ENCODE results near the gene RNF224.

RNF224 gene

DNA sequence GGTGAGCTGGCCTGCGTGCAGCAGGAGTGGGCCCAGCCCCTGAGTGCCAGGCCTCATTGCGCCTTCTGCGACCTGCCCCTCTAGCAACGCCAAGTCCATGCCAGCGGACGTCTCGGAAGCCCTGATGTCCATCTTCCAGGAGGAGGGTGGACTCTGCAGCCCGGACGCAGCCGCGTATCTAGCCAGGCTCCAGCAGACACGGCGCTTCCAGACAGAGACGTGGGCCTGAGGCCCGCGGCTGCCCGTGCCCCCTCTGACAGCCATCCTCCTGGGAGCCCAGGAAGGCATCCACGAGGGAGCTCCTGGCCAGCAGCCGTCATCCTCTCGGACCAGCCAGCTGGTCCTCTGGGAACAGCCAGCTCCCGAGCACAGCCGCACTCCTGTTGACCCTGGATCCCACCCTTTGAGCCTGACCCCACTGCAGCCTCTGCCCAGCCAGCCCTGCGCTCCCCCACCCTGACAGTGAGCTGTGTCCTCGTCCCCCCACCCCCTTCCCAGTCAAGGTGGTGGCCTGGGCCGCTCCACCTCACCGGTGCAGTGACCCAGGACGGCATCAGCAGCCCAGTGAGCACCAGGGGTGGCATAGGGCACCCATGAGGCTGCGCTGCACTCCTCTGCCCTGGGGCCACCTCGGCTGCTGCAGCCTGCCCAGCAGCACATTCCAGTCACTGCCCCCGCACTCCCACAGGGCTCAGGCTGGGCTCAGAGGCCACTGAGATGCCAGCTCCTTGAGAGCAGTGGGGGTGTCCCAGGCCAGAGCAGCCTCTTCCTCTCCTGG lies 10.9 kb upstream of the RNF224 start:
- DNase-seq = no peak

DNA sequence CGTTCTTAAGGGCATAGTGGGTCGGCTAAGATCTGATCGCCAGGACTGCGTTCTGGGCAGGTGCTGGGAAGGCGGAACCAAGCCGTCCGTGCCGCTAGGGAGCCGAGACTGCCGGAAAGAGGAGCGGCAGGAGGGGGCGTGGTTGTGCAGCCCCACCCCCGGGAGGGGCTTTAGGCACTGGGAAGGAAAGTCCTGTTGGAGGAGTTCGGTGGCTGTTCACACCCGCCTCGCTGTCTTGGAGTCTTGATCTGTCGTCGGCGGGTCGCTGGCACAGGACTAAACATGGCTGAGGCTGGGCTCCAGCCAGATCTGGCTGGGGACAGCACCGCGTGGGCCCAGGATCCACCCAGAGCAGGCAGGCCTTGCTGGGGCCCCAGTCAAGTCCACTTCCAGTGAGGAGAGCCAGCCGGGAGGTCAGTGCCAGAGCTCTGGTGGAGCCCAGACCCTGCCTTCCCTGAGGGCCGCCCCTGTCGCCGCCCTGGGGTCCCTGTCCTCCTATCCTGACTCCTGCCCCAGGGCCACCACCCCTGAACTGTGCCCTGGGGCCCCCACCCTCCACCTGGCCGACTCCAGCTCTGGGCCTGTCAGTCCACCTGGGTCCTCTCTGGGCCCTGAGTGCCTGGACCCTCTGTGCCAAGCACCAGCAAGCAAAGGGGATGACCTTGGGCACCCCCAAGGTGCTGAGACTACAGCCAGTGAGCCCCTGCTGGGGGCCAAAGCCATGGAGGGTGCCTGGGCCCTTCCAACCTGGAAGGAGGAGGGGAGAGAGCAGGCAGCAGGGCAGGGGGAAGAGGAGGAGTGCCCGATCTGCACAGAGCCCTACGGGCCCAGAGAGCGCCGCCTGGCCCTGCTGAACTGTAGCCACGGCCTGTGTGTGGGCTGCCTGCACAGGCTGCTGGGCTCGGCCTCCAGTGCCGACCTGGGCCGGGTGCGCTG lies 9.8 kb upstream of the RNF224 start:
- peak; percentile 65 for DNase-seq

DNA sequence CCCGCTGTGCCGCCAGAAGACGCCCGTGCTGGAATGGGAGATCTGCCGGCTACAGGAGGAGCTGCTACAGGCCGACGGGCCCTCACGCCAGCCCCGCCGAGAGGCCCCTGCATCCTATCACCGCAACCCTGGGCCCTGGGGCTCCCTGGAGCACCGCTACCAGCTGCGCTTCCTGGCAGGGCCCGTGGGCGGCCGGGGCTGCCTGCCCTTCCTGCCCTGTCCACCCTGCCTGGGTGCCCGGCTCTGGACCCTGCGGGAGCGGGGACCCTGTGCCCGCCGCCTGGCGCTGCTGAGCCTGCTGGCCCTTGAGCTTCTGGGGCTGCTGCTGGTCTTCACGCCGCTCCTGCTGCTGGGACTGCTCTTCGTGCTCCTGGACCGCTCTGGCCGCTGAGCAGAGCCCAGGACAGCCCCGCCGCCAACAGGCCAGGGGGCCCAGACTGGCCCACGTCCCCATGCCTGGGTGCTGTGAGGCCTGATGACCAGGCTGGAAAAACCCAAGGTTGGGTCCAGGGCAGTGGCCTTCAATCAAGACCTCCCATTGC lies 9.0 kb upstream of the RNF224 start:
- DNase-seq = no peak

DNA sequence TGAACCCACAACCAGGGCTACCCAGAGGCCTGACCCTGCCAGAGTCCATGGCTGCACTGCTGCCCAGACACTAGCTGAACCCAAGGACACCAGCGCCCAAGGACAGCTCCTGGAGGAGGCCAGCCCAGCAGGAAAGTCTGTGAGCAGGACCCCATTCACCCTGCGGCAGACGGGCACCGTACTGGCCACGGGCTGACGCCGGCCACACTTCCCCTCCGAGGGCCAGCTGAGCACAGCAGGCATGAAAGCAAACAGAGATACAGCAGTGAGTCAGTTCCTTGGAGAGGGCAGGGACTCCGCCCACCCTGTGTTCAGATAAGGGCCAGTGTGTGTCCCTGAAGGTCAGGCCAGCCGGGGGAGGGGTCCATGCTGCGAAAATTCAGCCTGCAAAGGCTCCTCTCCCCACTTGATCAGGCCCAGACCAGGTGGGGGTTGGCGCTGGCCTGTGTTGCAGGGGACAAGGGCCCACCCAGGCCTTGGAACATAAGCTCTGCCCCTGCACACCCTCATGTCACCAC lies 8.5 kb upstream of the RNF224 start:
- DNase-seq = no peak

DNA sequence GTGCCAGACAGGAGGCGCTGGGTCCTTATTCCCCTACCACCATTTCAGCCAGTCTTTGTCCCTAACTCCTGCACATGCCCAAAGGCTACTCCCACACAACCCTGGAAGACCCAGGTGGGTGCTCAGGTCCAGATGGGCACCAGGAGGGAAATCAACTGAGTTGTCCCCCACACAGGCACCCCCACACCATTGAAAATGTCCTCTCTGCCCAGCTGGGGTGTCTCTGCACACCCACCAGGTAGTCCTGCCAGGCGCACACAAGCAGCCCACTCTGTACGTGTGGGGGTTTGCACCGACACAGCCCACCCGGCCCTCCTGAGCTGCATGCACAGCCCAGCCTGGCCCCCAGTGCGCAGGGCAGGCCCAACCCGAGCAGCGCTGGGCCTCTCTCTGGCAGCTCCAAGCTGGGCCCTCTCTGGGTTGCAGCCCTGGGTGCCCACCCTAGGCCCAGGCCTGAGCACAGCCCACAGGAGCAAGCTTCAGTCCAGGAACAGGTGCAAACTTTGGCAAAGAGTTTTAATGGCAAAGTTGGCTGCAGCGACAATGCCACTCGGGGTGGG lies 7.5 kb upstream of the RNF224 start:
- DNase-seq = no peak

DNA sequence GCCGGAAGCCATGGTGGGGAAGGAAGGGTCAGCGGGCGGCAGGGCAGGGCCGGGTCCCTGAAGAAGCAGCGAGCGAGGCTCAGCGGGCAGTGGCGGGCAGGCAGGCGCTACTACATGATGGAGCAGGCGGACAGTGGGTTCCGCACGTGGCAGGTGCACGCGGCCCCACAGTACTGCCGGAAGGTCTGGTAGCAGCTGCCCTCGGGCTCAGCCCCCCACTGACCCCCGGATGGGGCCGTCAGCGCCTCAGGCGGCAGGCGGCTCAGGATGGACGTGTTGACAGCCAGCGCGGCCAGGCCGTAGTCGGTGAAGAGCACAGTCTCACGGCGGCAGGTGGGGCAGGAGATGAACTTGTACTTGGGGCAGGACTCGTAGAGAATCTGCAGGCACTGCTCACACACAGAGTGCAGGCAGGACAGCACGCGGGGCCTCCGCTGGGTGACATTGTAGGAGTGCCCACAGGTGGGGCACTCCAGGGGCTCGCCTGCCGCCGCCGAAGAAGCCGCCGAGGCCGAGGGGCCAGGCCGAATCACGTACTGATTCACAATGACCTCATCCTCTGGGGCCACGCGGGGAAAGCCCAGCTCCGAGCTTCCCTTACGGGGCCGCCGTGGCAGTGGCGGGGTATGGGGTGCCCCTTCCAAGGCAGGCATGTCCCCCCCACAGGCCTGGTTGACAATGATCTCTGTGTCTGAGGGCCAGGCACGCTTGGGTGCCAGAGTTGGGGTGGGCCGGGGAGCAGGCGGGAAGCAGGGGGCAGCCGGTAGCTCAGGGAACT lies 6.8 kb upstream of the RNF224 start:
- no peak for DNase-seq

DNA sequence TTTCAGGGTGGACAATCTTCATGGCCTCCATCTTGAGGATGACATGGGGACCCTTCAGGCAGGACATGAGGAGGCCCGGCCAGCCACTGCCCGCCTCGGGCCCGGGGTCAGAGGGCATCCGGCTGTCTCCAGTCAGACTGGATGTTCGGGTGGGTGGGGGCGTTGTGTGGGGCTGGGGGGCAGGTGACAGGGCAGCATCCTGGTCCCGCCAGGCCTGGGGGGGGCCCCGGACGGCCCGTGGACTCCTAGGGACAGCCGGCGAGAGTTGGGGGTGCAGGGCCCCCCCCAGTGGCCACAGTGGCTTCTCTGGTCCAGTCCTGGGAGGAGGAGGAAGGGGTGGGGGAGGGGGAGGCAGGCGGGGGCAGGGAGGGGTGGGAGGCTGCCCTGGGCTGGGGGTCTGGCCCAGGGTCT lies 6.2 kb upstream of the RNF224 start:
- DNase-seq = no peak

DNA sequence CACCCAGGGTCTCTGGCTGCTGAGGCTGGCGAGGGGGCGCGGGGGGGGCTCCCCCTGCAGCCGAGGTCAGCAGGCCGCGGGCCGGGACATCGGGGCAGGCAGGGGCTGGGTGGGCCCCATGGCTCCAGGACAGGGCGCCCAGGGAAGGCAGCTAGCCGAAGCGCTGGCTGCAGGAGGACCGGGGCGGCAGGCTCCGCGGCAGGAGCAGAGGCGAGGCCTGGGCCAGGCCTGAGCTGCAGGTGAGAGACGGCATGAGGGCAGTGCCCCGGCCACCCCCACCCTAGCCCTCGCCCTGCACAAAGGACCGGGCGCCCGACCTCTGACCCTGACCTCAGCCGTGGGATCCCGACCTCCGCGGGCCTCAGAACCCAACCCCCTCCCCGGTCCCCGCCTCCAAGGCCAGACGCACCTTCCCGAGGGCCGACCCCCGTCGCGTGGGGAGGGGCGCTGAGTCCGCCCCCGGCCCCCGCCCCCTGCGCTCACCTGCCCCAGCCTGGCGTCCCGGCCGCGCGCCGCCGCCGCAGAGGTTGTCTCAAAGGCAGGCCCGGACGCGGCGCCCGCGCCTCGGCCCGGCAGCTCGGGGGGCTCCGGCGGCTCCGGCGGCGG lies 5.7 kb upstream of the RNF224 start:
- no peak for DNase-seq

DNA sequence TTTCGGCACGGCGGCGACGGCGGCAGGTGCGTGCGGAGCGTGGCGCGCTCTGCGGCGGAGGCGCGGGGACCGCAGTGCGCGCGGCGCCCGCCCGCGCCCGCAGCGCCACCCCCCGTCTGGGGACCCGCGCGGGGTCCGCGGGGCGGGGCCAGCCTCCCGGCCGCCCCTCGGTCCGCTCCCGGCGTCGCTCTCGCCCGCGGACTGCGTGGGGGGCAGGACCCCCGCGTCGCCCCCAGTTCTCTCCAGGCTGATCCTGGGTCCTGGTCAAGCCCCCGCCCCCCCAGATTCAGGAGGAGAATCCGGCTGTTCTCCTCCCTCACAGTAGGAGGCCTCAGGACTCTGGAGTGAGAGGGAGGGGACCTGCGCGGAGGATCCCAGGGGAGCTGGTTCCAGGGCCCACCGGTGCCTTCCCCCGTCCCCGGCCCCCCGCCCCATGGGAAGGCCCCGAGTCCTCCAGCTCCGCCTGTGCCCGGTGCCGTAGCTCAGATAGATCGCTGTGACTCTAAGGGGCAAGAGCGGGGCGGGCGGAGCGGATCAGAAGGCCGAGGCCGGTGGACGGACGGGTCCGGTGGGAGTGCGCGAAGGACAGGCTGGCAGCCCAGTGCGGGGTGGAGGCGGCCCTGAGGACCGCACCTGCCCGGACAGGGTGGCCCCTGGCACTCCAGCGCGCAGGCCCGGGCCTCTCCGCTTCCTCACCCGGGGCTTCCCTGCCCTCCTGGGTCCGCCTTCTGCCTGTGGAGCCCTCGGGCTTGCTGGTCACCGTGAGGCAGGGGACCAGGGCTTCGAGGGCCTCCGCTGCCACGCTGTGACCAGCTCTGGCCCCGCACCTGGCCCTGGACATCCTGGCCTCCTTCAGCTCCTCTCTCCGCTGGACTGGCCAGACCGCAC lies 4.9 kb upstream of the RNF224 start, which contains the start of gene RNF208:
RNF208 (minus strand) TSS at position 51 of the 888 bp plus-strand sequence. CDS start 1,028 bp downstream, outside the sequence.
- peak; percentile 18 for DNase-seq

DNA sequence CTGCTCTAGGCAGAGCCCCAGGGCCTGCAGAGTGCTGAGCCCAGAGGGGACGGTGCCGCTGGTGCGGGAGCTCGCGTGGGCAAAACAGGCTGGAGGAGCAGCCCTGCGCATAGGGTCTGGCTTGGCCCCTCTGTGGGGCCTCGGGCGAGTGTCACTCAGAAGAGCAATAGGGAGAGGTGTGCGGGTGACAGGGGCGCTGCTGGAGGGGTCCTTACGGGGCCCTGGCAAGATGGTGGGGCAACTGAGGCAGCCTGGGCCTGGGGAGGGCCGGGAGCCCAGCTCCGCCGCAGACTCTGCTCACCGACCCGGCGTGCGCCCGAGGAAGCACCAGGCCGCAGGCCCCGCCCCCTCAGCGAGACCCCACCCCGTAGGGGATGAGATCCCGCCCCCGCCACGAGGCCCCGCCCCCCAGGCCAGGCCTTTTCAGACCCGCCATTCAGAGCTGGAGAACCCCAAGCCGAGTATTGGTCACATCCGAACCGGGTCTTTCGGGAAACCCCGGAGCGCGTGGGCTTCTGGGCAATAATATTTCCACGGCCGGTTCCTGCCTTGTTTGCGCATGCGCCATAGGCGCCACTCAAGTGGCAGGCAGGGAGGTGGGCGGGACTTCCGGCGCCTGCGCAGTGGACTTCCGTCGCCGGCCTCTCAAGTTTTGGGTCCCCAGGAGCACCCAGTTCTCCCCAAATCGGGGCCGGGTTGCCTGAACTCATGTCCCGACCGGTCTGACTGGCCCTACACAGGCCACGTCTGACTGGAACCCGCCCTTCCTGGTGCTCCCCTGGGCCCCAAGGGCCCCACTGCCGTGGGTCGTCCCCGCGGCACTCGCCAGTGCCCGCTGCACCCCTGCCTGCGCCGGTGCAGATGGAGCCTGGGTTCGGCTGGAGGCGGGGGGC lies 4.0 kb upstream of the RNF224 start:
- peak; percentile 92 for DNase-seq

DNA sequence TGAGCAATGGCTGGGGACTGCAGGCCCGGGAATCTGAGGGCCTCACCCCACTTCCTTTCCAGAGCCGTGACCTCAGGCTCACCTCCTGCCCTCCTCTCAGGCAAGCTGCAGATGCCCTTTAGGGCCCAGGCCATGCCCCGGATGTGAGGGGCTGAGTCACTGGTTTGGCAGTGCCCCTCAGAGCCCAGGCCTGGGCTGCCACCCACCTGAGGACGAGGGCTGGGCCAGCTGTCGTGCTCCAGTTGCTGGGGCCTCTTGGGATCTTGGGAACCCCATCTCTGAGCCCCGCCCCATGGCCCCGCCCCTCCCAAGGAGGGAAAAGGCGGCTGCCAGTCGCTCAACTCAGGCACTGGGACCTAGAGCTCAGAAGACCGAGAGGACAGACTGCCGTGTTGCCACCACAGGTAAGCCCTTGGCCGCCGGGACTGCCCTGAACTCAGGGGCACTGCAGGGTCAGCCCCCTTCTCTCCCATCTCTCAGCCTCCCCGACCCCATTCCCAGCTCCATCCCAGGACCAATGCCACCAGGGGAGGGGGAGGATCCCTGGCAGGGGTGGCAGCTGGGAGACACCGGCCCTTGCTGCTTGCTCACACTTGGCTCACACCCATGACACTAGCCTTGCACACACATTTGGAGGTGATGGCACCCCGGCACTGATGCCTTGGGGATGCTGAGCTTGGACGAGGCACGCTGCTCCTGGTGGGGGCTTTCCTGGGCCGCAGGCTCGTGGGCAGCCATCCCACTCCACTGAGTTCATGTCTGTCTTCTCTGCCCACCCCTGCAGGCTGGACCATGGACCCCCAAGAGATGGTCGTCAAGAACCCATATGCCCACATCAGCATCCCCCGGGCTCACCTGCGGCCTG lies 2.2 kb upstream of the RNF224 start, which contains the start of gene CYSRT1:
CYSRT1 (plus strand) TSS at position 345 of the 865 bp plus-strand sequence; CDS start at position 793, 448 bp downstream.
- no peak for DNase-seq

DNA sequence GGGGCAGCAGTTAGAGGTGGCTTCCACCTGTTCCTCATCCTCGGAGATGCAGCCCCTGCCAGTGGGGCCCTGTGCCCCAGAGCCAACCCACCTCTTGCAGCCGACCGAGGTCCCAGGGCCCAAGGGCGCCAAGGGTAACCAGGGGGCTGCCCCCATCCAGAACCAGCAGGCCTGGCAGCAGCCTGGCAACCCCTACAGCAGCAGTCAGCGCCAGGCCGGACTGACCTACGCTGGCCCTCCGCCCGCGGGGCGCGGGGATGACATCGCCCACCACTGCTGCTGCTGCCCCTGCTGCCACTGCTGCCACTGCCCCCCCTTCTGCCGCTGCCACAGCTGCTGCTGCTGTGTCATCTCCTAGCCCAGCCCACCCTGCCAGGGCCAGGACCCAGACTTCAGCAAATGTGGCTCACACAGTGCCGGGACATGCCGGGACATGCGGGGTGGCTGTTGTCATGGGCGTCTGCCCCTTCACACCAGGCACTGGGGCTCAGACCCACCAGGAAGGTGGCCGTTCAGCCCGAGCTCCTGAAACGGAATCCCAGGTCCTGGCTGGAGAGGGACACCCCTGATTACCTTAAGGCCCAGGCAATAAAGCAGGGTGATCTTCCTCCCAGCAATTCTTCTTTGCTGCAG lies 1.5 kb upstream of the RNF224 start:
- DNase-seq = no peak

DNA sequence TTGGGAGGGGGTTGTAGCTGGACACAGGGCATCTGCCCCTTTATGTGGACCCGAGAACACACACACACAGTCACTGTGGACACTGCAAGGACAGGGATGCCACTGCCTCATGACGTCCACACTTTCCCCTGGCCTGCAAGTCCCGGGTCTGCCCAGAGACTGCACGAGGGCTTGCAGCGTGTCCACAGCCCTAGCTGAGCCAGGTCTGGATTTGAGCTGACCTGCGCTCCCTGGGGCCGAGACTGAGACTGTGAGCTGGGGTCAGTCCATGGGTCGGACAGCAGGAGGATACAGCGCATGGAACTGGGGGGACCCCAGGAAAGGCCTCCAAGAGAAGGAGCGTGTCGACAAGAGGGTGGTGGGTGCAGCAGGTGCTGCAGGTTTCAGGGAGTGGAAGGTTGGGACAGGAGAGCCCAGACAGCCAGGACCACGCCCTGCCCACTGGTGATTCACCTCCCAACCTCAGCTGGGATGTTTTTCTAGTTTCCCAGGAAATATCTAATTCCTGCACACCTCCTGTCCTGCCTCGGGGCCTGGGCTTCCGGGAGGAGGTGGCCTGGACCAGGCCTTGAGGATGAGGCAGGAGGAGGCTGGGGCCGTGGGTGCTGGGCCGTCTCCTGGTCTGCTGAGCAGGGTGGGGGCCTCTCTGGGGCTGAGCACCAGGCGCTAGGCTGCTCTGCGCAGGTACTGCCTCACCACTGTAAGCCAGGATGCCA lies 806 bp upstream of the RNF224 start:
- DNase-seq = no peak

DNA sequence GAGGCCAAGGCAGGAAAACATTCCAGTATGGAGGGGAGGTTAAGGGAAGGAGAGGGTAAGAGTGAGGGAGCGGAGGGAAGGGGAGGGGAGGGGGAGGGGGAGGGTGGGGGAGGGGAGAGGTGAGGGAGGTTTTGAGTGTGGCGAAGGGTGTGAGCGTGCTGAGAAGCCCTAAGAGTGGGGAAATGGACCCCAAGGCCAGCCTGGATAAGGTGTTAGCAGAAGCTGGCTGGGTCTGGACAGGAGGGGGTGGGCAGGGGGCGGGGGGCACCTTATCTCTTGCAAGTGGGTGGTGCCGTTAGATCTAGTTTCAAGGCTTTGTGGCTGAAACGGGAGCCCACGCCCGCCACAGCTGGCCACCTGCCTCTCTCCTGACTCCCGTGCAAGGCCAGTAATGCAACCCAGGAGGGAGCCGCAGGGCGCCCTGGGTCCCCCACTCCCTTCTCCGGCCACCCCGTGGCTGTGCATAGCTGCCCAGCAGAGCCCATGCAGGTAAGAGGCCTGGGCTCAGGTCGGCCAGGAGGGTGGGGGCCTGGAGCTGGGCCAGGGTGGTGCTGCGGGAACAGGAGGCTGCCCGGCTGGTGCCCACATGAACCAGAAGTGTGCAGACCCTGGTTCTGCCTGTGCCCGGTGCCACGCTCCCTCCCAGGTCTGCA lies 677 bp downstream of the RNF224 start:
- DNase-seq = no peak

DNA sequence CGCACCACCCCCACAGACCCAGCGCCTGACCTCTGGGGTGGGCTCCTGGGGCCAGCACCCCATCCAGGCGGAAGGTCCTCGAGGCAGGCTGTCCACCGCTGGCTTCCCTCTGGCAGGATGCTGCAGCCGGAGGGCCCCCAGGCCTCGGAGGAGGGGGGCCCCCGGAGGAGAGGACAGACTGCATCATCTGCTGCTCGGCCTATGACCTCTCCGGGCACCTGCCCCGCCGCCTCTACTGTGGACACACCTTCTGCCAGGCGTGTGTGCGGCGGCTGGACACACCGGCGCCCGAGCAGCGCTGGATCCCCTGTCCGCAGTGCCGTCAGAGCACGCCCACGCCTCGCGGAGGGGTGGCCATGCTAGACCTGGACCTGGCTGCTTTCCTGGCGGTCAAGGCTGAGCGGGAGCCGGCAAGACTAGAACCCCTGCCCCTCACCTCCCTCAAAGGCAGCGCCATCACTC lies 1.2 kb downstream of the RNF224 start:
- DNase-seq = no peak

Data from NCI-H1105 (cell line).